Subcutaneous abdominal adipose tissue (tissue), 5 donors: ENCODE measurements around the gene ARHGEF4.

Experiments used
- H3K27ac ChIP-seq: one replicate; pipeline ENCODE4 v1.7.0; 2013; ENCODE audit warnings: low read depth, mild to moderate bottlenecking, inconsistent platforms, low read length, moderate library complexity
- H3K27me3 ChIP-seq, 5 donors: one replicate each; pipeline ENCODE4 v1.7.0; 2013; ENCODE audit warnings: low read length in 5 of 5, inconsistent platforms in 1 of 5; ENCODE audit not compliant: control insufficient read depth in 5 of 5, insufficient read depth in 4 of 5
- H3K36me3 ChIP-seq, 5 donors: one replicate each; pipeline ENCODE4 v1.7.0; 2013; ENCODE audit warnings: low read length in 5 of 5; ENCODE audit not compliant: control insufficient read depth in 5 of 5, insufficient read depth in 5 of 5
- H3K4me1 ChIP-seq, 5 donors: one replicate each; pipeline ENCODE4 v1.7.0; 2013; ENCODE audit warnings: low read length in 5 of 5, mild to moderate bottlenecking in 3 of 5, moderate library complexity in 1 of 5; ENCODE audit not compliant: control insufficient read depth in 5 of 5, insufficient read depth in 5 of 5
- H3K4me3 ChIP-seq, 5 donors: one replicate each; pipeline ENCODE4 v1.7.0; 2013; ENCODE audit warnings: low read length in 5 of 5, low read depth in 1 of 5
- H3K9ac ChIP-seq, 5 donors: one replicate each; pipeline ENCODE4 v1.7.0; 2013; ENCODE audit warnings: low read length in 5 of 5, mild to moderate bottlenecking in 4 of 5, moderate library complexity in 3 of 5
- H3K9me3 ChIP-seq, 5 donors: one replicate each; pipeline ENCODE4 v1.7.0; 2013; ENCODE audit warnings: low read length in 5 of 5; ENCODE audit not compliant: control insufficient read depth in 5 of 5
- donor health status: healthy.
- donor health status: healthy.
- donor health status: healthy.
- donor health status: healthy.
- donor health status: healthy.

The ARHGEF4 gene

DNA sequence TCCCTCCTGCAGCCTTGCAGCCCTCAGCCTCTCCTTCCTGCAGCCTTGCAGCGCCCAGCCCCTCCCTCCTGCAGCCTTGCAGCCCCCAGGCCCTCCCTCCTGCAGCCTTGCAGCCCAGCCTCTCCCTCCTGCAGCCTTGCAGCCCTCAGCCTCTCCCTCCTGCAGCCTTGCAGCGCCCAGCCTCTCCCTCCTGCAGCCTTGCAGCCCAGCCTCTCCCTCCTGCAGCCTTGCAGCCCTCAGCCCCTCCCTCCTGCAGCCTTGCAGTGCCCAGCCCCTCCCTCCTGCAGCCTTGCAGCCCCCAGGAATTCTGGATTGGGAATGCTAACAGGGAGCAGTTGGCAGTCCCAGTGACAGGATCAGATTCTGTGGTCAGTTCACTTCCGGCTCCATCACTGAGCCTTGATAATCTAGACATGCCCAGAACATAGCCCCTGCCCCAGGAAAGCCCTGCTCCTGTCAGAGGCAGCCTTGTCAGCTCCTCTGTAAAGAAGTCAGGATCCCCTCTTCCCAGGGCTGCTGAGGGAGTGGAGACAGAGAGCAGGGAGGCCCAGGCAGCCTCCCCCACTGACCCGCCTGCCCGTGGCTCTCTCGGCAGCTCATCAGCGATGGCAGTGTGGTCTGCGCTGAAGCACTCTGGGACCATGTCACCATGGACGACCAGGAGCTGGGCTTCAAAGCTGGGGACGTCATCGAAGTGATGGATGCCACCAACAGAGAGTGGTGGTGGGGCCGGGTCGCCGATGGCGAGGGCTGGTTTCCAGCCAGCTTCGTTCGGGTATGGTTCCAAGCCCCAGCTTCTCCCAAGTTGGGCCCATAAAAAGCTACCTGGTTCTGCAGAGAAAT, 201.8 kb downstream of the ARHGEF4 start:
- peaks cover 0 to 17% (median 2%) of the 10 kb centered on the region in 5 donors for H3K36me3 ChIP-seq
- no peak overlapping the region for H3K27ac ChIP-seq
- H3K4me3 ChIP-seq: no peak overlapping the region
- H3K27me3 ChIP-seq: peaks cover 0 to 13% (median 10%) of the 10 kb centered on the region in 5 donors
- no peak overlapping the region for H3K9ac ChIP-seq
- H3K4me1 ChIP-seq: peaks cover 0 to 35% (median 19%) of the 10 kb centered on the region in 5 donors
- no peaks in the 10 kb centered on the region for H3K9me3 ChIP-seq

DNA sequence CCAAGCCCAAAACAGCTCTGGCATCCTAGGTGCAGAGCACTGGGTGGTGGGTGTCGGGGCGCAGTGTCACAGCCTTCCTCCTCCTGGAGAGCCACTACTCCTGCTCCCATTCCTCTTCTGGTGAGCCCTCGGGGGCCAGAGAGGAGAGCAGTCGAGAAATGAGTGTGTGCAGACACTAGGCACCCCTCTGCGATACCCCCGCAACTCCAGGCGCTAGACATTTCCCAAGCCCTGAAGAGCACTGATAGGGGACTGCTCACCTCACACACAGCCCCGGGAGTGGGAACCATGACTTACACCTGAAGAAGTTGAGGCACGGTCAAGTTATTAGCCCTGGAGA, 202.4 kb downstream of the ARHGEF4 start:
- no peak overlapping the region for H3K27ac ChIP-seq
- no peaks in the 10 kb centered on the region for H3K9me3 ChIP-seq
- H3K4me3 ChIP-seq: no peak overlapping the region
- no peak overlapping the region for H3K9ac ChIP-seq
- peaks cover 0 to 19% (median 2%) of the 10 kb centered on the region in 5 donors for H3K36me3 ChIP-seq
- peaks cover 0 to 32% (median 18%) of the 10 kb centered on the region in 5 donors for H3K4me1 ChIP-seq
- H3K27me3 ChIP-seq: peaks cover 0 to 13% (median 5%) of the 10 kb centered on the region in 5 donors

DNA sequence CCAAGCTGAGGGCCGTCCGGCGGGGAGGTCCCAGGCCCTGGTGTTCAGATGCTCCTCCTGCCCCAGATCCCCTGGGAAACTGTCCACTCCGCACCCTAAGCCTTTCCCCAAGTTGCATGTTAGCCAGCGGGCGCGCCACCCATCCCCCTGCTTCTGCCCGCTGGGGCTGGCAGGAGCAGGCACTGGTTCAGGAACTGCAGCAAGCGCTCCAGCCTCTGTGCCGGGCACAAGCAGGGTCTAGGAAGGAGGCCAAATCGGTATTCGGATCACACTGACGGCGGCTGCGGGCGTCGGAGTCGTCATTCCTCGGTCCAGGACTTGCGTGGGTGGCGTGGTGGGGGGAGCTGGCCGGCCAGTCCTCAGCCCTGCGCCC, 202.8 kb downstream of the ARHGEF4 start:
- Histone ChIP-seq H3K9me3 (no peaks in the 10 kb centered on the region), H3K4me3 (peak overlapping the region in 2 of 5 donors; percentile 9 to 28), H3K9ac (no peak overlapping the region), H3K36me3 (peaks cover 0 to 23% (median 4%) of the 10 kb centered on the region in 5 donors), H3K4me1 (peaks cover 0 to 28% (median 13%) of the 10 kb centered on the region in 5 donors), H3K27me3 (peaks cover 0 to 13% (median 3%) of the 10 kb centered on the region in 5 donors), H3K27ac (no peak overlapping the region)

GRCh38 chr2:131039908-131040660, 203.4 kb downstream of the ARHGEF4 start:
- Histone ChIP-seq H3K27ac (no peak overlapping the region), H3K9ac (no peak overlapping the region), H3K27me3 (peaks cover 0 to 13% (median 3%) of the 10 kb centered on the region in 5 donors), H3K4me1 (peaks cover 0 to 29% (median 11%) of the 10 kb centered on the region in 5 donors), H3K4me3 (peak overlapping the region in 2 of 5 donors; percentile 9 to 28), H3K9me3 (no peaks in the 10 kb centered on the region), H3K36me3 (peaks cover 0 to 24% (median 4%) of the 10 kb centered on the region in 5 donors)

DNA sequence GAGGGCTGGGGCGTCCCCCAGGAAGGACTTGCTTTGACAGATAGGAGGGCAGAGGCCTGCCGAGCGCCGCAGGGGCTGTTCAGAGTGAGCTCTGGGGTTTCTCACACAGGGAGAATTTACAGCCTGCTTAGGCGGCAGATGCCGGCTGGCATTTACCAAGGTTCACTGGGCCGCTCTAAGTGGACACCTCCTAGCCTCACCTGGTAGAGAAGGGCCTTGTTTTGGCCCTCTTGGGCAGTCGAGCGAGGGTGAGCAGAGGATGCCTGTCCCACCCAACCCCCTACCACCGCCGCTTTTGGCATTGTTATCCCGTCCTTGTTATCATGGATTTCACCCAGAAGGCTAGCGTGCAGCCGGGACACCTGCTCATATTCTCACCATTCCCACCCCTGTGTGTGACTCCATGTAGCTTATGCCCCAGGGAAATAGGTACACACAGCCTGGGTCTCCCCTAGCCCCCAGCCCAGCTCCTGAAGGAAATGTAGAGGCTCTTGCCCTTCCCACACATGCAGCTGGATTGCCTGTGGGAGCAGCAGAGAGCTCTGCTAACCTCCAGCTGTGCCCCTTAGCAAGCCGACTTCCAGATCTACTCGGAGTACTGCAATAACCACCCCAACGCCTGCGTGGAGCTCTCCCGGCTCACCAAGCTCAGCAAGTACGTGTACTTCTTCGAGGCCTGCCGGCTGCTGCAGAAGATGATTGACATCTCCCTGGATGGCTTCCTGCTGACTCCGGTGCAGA, 204.1 kb downstream of the ARHGEF4 start:
- Histone ChIP-seq H3K4me1 (peaks cover 0 to 27% (median 7%) of the 10 kb centered on the region in 5 donors), H3K9me3 (no peaks in the 10 kb centered on the region), H3K36me3 (peaks cover 0 to 25% (median 4%) of the 10 kb centered on the region in 5 donors), H3K4me3 (no peak overlapping the region), H3K27me3 (peaks cover 0 to 12% (median 1%) of the 10 kb centered on the region in 5 donors), H3K9ac (no peak overlapping the region), H3K27ac (no peak overlapping the region)

DNA sequence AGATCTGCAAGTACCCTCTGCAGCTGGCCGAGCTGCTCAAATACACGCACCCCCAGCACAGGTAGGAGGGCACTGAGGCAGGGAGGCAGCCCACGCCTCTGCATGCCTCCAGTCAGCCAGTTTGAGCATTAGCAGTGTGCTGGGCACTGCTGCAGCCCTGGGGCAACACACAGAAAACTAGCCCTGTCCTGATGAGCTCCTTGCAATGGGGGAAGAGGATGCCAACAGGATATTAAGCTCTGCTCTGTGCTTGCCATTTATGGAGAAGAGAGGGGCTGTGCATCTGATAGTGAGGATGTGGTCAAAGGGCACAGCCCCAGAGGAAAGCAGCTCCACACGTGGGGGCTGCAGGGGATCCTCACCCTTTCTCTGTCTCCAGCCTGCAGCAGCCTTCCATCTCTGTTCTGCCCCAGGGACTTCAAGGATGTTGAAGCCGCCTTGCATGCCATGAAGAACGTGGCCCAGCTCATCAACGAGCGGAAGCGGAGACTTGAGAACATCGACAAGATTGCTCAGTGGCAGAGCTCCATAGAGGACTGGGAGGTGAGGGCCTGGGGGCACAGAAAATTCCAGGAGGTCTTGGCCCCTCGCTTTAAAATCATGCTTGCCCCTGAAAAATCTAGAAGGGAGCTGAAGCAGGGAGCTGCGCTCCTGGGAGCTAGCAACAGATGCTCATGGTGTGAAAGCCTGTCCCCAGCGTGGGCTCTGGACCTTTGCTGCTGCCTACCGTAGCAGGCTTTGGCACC, 204.9 kb downstream of the ARHGEF4 start:
- Histone ChIP-seq H3K27me3 (peaks cover 0 to 7% (median 0%) of the 10 kb centered on the region in 5 donors), H3K27ac (no peak overlapping the region), H3K9ac (no peak overlapping the region), H3K9me3 (no peaks in the 10 kb centered on the region), H3K4me1 (peaks cover 0 to 28% (median 5%) of the 10 kb centered on the region in 5 donors), H3K36me3 (peaks cover 0 to 32% (median 11%) of the 10 kb centered on the region in 5 donors), H3K4me3 (no peak overlapping the region)

DNA sequence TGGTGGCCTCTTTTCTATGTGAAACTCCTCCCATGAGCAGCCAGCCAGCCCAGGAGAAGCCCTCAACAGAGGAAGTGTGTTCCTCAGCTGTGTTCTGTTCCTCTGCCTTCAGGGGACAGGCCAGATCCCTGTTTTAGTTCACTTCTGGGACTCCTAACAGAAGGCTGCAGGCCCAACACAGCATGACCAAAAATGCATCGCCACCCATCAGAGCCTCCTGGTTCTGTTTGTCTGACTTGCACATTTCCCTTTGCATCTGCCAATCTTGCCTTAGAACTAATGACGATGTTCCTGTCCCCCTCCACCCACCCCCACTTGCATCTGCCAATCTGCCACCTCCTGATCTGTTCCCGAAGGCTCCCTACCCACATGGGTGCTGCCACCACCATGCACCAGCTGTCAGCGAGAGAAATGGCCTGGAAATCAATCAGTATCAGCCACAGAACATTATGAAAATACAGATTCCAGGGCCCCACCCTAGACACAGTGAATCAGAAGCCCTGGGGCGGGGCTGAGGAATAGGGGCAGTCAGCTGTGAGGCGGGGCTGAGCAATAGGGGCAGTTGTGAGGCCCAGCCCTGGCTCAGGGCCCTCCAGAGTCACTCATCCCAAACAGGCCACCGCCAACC, 205.5 kb downstream of the ARHGEF4 start:
- H3K4me1 ChIP-seq: peaks cover 0 to 35% (median 5%) of the 10 kb centered on the region in 5 donors
- peaks cover 0 to 39% (median 18%) of the 10 kb centered on the region in 5 donors for H3K36me3 ChIP-seq
- peaks cover 0 to 6% (median 0%) of the 10 kb centered on the region in 5 donors for H3K27me3 ChIP-seq
- H3K9me3 ChIP-seq: no peaks in the 10 kb centered on the region
- no peak overlapping the region for H3K27ac ChIP-seq
- no peak overlapping the region for H3K4me3 ChIP-seq
- H3K9ac ChIP-seq: no peak overlapping the region

GRCh38 chr2:131043199-131044074, 206.7 kb downstream of the ARHGEF4 start:
- Histone ChIP-seq H3K27ac (no peak overlapping the region), H3K4me1 (peaks cover 0 to 35% (median 5%) of the 10 kb centered on the region in 5 donors), H3K27me3 (peaks cover 0 to 6% (median 0%) of the 10 kb centered on the region in 5 donors), H3K36me3 (peaks cover 0 to 47% (median 24%) of the 10 kb centered on the region in 5 donors), H3K9ac (no peak overlapping the region), H3K4me3 (no peak overlapping the region), H3K9me3 (no peaks in the 10 kb centered on the region)
